ENCODE results near the gene ING3. TPM values are rescaled to one million over a fixed set of nuclear protein-coding genes. Genes with fewer than 3 reads are reported as not detected.
A peak's percentile ranks its signal among the peaks of the same experiment; 100 is the strongest.

ING3 gene
- polyA plus RNA-seq, 3 donors: 22.3 to 26.9 (median 25.9) TPM

DNA sequence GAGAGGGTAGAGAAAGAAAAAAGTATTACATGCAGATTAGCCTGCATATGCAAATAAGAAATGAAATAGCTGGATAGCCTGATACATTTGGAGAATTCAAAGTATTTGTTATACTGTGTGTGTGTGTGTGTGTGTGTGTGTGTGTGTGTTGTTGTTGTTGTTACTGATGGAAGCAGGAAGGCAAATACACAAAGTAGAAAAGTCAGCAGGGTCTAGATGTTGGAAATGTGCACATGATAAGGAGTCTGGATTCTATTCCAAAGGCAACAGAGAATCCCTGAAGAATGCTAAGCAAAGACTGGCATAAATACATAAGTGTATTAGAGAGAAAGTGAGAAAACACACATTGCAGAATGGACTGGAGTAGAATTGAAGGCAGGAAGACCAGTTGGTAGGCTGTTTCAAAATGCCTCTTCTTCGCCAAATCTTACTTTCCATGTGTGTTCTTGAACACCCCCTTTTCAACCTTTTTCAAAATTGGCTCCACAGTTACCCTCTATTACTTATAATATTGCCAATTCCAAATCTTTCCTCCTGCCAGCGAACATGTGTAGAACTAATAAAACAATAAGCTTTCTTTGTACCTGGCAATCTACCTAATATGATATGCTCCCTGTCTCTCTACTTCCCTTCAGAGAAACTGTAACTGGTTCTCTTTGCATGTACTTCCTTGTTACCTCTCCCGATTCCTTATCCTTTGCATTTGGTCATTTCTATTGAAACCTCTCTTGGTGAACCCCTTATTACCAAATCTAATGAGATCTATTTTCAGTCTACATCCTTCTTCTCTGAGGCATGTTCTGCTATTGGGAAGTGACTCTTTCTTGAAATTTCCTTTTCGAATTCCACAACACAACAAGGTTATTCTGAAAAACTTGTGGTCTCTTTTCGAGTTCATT, 44.2 kb downstream of the ING3 start:
- peak in 2 of 3 donors; percentile 32 to 36 for DNase-seq
- Histone ChIP-seq H3K27ac (ENCODE audit: low read depth in 1 of 2, low read length in 2 of 2) (peak overlapping the region in 1 of 2 donors; percentile 45), H3K79me2 (ENCODE audit: insufficient read depth, low read length) (no peaks in the 10 kb centered on the region), H3K4me1 (ENCODE audit: control insufficient read depth in 1 of 2, insufficient read depth in 2 of 2, low read length in 2 of 2) (peaks cover 61 to 99% of the 10 kb centered on the region in 2 donors), H3K27me3 (ENCODE audit: control insufficient read depth in 2 of 2, insufficient read depth in 2 of 2, low read length in 2 of 2) (no peaks in the 10 kb centered on the region), H3K9ac (ENCODE audit: insufficient read depth, low read length, poor library complexity, severe bottlenecking) (no peak overlapping the region), H2AFZ (ENCODE audit: insufficient read depth, low read depth, low read length, poor library complexity, severe bottlenecking) (no peak overlapping the region), H3K4me3 (replicated peaks in 1 of 3; ENCODE audit: low read depth in 2 of 3, low read length in 3 of 3) (peak overlapping the region in 1 of 3 experiments; percentile 47), H3K9me3 (replicated peaks in 1 of 2; ENCODE audit: control insufficient read depth in 1 of 2, insufficient read depth in 1 of 2, low read length in 2 of 2) (no peaks in the 10 kb centered on the region), H3K4me2 (replicated peaks; ENCODE audit: extremely low read depth, low read length, poor library complexity, severe bottlenecking) (peak overlapping the region; percentile 83), H4K20me1 (ENCODE audit: insufficient read depth, low read length) (no peaks in the 10 kb centered on the region), H3K36me3 (replicated peaks in 1 of 2; ENCODE audit: control insufficient read depth in 1 of 2, insufficient read depth in 2 of 2, low read length in 2 of 2) (no peaks in the 10 kb centered on the region)
- Mint-ChIP-seq H3K27me3 (ENCODE audit: low read depth in 3 of 3) (peaks cover 1 to 8% (median 5%) of the 10 kb centered on the region in 3 donors), H3K9me3 (peaks cover 0 to 4% (median 0%) of the 10 kb centered on the region in 7 donors), H3K4me3 (peak overlapping the region in 1 of 2 donors; percentile 47), H3K36me3 (peaks cover 0 to 2% of the 10 kb centered on the region in 2 donors), H3K4me1 (peaks cover 88% of the 10 kb centered on the region), H3K27ac (peak overlapping the region in 6 of 7 donors; percentile 36 to 94 (median 64))
- intact Hi-C loops (cut with micrococcal nuclease): no loop called here
- TF ChIP-seq, protein P1, sequence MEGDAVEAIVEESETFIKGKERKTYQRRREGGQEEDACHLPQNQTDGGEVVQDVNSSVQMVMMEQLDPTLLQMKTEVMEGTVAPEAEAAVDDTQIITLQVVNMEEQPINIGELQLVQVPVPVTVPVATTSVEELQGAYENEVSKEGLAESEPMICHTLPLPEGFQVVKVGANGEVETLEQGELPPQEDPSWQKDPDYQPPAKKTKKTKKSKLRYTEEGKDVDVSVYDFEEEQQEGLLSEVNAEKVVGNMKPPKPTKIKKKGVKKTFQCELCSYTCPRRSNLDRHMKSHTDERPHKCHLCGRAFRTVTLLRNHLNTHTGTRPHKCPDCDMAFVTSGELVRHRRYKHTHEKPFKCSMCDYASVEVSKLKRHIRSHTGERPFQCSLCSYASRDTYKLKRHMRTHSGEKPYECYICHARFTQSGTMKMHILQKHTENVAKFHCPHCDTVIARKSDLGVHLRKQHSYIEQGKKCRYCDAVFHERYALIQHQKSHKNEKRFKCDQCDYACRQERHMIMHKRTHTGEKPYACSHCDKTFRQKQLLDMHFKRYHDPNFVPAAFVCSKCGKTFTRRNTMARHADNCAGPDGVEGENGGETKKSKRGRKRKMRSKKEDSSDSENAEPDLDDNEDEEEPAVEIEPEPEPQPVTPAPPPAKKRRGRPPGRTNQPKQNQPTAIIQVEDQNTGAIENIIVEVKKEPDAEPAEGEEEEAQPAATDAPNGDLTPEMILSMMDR (IDR thresholded peaks at IDR 0.05): no peak
- 60% methylated on average over 3 of the region's 5 CpGs for WGBS (ENCODE audit: insufficient coverage)

GRCh38 chr7:120995654-120996053, 45.1 kb downstream of the ING3 start:
- Histone ChIP-seq H3K4me2 (replicated peaks; ENCODE audit: extremely low read depth, low read length, poor library complexity, severe bottlenecking) (peak overlapping the region; percentile 83), H3K27ac (ENCODE audit: low read depth in 1 of 2, low read length in 2 of 2) (peak overlapping the region; percentile 50 to 63), H3K27me3 (ENCODE audit: control insufficient read depth in 2 of 2, insufficient read depth in 2 of 2, low read length in 2 of 2) (no peaks in the 10 kb centered on the region), H3K9ac (ENCODE audit: insufficient read depth, low read length, poor library complexity, severe bottlenecking) (no peak overlapping the region), H3K4me1 (ENCODE audit: control insufficient read depth in 1 of 2, insufficient read depth in 2 of 2, low read length in 2 of 2) (peaks cover 65 to 95% of the 10 kb centered on the region in 2 donors), H3K9me3 (replicated peaks in 1 of 2; ENCODE audit: control insufficient read depth in 1 of 2, insufficient read depth in 1 of 2, low read length in 2 of 2) (no peaks in the 10 kb centered on the region), H3K79me2 (ENCODE audit: insufficient read depth, low read length) (no peaks in the 10 kb centered on the region), H2AFZ (ENCODE audit: insufficient read depth, low read depth, low read length, poor library complexity, severe bottlenecking) (no peak overlapping the region), H4K20me1 (ENCODE audit: insufficient read depth, low read length) (no peaks in the 10 kb centered on the region), H3K36me3 (replicated peaks in 1 of 2; ENCODE audit: control insufficient read depth in 1 of 2, insufficient read depth in 2 of 2, low read length in 2 of 2) (no peaks in the 10 kb centered on the region), H3K4me3 (replicated peaks in 1 of 3; ENCODE audit: low read depth in 2 of 3, low read length in 3 of 3) (peak overlapping the region in 1 of 3 experiments; percentile 47)
- Mint-ChIP-seq H3K4me3 (peak overlapping the region in 1 of 2 donors; percentile 73), H3K27ac (peak overlapping the region; percentile 82 to 96 (median 91)), H3K9me3 (peaks cover 0 to 4% (median 0%) of the 10 kb centered on the region in 7 donors), H3K36me3 (peaks cover 3 to 4% of the 10 kb centered on the region in 2 donors), H3K27me3 (ENCODE audit: low read depth in 3 of 3) (peaks cover 1 to 5% (median 5%) of the 10 kb centered on the region in 3 donors), H3K4me1 (peaks cover 86% of the 10 kb centered on the region)
- intact Hi-C loops (cut with micrococcal nuclease): no loop called here
- peak in 1 of 3 donors; percentile 18 for DNase-seq
- TF ChIP-seq, protein P1 (IDR thresholded peaks at IDR 0.05): no peak
- 0% methylated on average over 2 of the region's 2 CpGs for WGBS (ENCODE audit: insufficient coverage)
